HepG2 (cell line): ENCODE measurements around the gene R3HDM4. TPM values are rescaled to one million over a fixed set of nuclear protein-coding genes. Genes with fewer than 3 reads are reported as not detected.

ENCODE experiments used
- CAMTA2 ChIP-seq: sonication (generic); formaldehyde crosslinking; IDR thresholded peaks from 2 replicates; pipeline ENCODE4 v1.4.0; 2020; ENCODE audit warnings: mild to moderate bottlenecking, missing genetic modification reagents, borderline replicate concordance
- DR1 ChIP-seq: sonication (generic); formaldehyde crosslinking; IDR thresholded peaks from 2 replicates; pipeline ENCODE4 v1.8.0; 2021; ENCODE audit warnings: mild to moderate bottlenecking, missing genetic modification reagents, inconsistent platforms
- HNRNPK ChIP-seq: fragments of 200-400 bp; formaldehyde crosslinking; IDR thresholded peaks from 2 replicates; pipeline ENCODE4 v1.6.1; 2018; ENCODE audit warnings: low read length, low read depth, moderate library complexity, mild to moderate bottlenecking; ENCODE audit not compliant: poor library complexity, severe bottlenecking
- KDM5B ChIP-seq: sonication (generic); formaldehyde crosslinking; IDR thresholded peaks from 2 replicates; pipeline ENCODE4 v1.4.0; 2020; ENCODE audit warnings: missing genetic modification reagents, mild to moderate bottlenecking, borderline replicate concordance
- MEIS1 ChIP-seq: sonication (generic); formaldehyde crosslinking; IDR thresholded peaks from 2 replicates; pipeline ENCODE4 v1.9.0; 2021; ENCODE audit warnings: mild to moderate bottlenecking, missing genetic modification reagents, moderate library complexity, borderline replicate concordance
- SCMH1 ChIP-seq: sonication (generic); formaldehyde crosslinking; IDR thresholded peaks from 2 replicates; pipeline ENCODE4 v1.9.0; 2021; ENCODE audit warnings: missing genetic modification reagents, mild to moderate bottlenecking, borderline replicate concordance
- SMYD3 ChIP-seq: sonication (generic); formaldehyde crosslinking; IDR thresholded peaks from 2 replicates; pipeline ENCODE4 v1.8.1; 2023; ENCODE audit warnings: mild to moderate bottlenecking, missing genetic modification reagents
- SSRP1 ChIP-seq: IDR thresholded peaks from 2 replicates; pipeline ENCODE4 v1.6.1; 2016; ENCODE audit warnings: control low read depth
- TRAFD1 ChIP-seq: sonication (generic); formaldehyde crosslinking; IDR thresholded peaks from 2 replicates; pipeline ENCODE4 v1.5.1; 2020; ENCODE audit warnings: missing genetic modification reagents, mild to moderate bottlenecking, borderline replicate concordance
- ZNF121 ChIP-seq: sonication (generic); formaldehyde crosslinking; IDR thresholded peaks from 2 replicates; pipeline ENCODE4 v1.5.0; 2020; ENCODE audit warnings: mild to moderate bottlenecking, missing genetic modification reagents
- ZNF792 ChIP-seq: IDR thresholded peaks from 2 replicates; pipeline ENCODE4 v1.6.1; 2016
- ZNF83 ChIP-seq: sonication (generic); formaldehyde crosslinking; IDR thresholded peaks from 2 replicates; pipeline ENCODE4 v1.4.0; 2020; ENCODE audit warnings: missing genetic modification reagents, mild to moderate bottlenecking, borderline replicate concordance
- polyA plus RNA-seq, 8 experiments: library from polyadenylated mRNA; depleted of rRNA in 3 of 8; stranded (reverse) in 7 of 8; unstranded in 1 of 8; fragments of >200 nt; fragmentation: Illumina TruSeq in 4 of 8; extraction: Trizol in 4 of 8; gene quantifications; 2 replicates each; pipeline versions ENCODE4 v1.2.1 to v1.2.3, GENCODE V29; 2011 to 2016; ENCODE audit warnings: low read depth in 4 of 8, missing spikeins in 1 of 8, mixed read lengths in 1 of 8; ENCODE audit not compliant: insufficient read depth in 1 of 8
- total RNA-seq, 5 experiments: library from RNA; depleted of rRNA; stranded (reverse); fragments of >200 nt; fragmentation: Illumina TruSeq; extraction: Trizol; gene quantifications; 2 replicates each; pipeline ENCODE4 v1.2.3, GENCODE V29; 2016; ENCODE audit warnings: low read depth in 1 of 5
- TF ChIP-seq, protein P1 (sequence below): sonication (generic); formaldehyde crosslinking; IDR thresholded peaks from one replicate; pipeline ENCODE4 v1.5.1; 2020; ENCODE audit warnings: mild to moderate bottlenecking, missing genetic modification reagents; ENCODE audit errors: not compliant biosample characterization
- TF ChIP-seq, protein P2 (sequence below): sonication (generic); formaldehyde crosslinking; IDR thresholded peaks from 2 replicates; pipeline ENCODE4 v1.4.0; 2020; ENCODE audit warnings: missing genetic modification reagents, borderline replicate concordance

R3HDM4 gene
- total and polyA plus RNA-seq, 2 of the 13 experiments (the other 11 are each of a cell fraction or from before 2014, with no cell fraction given): 26.2 to 26.9 TPM

DNA sequence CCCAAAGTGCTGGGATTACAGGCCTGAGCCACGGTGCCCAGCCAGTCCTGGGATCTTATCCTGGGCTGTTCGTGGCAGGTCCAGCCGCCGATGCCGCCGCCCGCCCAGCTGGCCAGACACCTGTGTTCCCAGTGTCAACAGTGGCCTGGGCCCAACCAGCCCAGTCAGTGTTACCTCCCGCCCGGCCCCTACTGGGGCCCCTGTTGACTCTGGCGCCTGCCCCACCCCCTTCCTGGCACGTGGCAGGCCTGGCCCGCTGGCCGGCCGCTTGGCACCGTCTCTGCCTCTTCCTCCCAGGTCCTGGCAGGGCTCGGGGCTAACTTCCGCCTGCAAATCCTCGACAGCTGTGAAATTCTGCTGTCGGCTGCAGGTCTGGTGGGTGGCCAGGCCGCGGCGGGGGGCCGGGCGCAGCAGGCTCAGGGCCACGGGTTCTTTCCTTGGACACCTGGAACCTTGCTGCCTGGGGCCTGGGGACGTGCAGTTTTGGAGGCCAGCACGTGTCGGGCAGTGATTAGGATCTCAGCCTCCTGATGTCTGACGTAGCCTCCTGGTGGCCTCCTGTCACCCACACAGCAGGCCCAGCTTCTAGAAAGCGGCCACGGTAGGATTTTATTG lies 22.0 kb upstream of the R3HDM4 start (continued):
- TF ChIP-seq TRAFD1 (CRISPR knock-in tag) (no peak; the same call in 1 of the 2 replicates), SMYD3 (CRISPR knock-in tag) (peak; percentile 91; the same call in 1 of the 2 replicates), MEIS1 (CRISPR knock-in tag) (peak; percentile 74), KDM5B (CRISPR knock-in tag) (peak; percentile 88; the same call in 1 of the 2 replicates), ZNF792 (peak; percentile 80; the same call in 1 of the 2 replicates), ZNF121 (peak; percentile 84), CAMTA2 (CRISPR knock-in tag) (no peak), SSRP1 (peak; percentile 90), HNRNPK (peak; percentile 93), DR1 (CRISPR knock-in tag) (0 out of 2 replicates have a peak, but pooled peaks have one; percentile 33), ZNF83 (CRISPR knock-in tag) (peak; percentile 25; the same call in 1 of the 2 replicates), SCMH1 (CRISPR knock-in tag) (no peak)
- TF ChIP-seq, protein P1, sequence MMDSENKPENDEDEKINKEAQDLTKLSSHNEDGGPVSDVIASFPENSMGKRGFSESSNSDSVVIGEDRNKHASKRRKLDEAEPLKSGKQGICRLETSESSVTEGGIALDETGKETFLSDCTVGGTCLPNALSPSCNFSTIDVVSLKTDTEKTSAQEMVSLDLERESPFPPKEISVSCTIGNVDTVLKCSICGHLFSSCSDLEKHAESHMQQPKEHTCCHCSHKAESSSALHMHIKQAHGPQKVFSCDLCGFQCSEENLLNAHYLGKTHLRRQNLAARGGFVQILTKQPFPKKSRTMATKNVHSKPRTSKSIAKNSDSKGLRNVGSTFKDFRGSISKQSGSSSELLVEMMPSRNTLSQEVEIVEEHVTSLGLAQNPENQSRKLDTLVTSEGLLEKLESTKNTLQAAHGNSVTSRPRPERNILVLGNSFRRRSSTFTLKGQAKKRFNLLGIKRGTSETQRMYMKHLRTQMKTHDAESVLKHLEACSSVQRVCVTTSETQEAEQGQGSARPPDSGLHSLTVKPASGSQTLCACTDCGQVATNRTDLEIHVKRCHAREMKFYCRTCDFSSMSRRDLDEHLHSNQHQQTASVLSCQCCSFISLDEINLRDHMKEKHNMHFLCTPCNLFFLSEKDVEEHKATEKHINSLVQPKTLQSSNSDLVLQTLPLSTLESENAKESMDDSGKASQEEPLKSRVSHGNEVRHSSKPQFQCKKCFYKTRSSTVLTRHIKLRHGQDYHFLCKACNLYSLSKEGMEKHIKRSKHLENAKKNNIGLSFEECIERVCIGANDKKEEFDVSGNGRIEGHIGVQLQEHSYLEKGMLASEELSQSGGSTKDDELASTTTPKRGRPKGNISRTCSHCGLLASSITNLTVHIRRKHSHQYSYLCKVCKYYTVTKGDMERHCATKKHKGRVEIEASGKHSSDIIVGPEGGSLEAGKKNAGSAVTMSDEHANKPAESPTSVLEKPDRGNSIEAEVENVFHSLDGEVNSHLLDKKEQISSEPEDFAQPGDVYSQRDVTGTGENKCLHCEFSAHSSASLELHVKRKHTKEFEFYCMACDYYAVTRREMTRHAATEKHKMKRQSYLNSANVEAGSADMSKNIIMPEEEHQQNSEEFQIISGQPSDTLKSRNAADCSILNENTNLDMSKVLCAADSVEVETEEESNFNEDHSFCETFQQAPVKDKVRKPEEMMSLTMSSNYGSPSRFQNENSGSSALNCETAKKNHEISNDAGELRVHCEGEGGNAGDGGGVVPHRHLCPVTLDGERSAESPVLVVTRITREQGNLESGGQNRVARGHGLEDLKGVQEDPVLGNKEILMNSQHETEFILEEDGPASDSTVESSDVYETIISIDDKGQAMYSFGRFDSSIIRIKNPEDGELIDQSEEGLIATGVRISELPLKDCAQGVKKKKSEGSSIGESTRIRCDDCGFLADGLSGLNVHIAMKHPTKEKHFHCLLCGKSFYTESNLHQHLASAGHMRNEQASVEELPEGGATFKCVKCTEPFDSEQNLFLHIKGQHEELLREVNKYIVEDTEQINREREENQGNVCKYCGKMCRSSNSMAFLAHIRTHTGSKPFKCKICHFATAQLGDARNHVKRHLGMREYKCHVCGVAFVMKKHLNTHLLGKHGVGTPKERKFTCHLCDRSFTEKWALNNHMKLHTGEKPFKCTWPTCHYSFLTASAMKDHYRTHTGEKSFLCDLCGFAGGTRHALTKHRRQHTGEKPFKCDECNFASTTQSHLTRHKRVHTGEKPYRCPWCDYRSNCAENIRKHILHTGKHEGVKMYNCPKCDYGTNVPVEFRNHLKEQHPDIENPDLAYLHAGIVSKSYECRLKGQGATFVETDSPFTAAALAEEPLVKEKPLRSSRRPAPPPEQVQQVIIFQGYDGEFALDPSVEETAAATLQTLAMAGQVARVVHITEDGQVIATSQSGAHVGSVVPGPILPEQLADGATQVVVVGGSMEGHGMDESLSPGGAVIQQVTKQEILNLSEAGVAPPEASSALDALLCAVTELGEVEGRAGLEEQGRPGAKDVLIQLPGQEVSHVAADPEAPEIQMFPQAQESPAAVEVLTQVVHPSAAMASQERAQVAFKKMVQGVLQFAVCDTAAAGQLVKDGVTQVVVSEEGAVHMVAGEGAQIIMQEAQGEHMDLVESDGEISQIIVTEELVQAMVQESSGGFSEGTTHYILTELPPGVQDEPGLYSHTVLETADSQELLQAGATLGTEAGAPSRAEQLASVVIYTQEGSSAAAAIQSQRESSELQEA: peak; percentile 37
- TF ChIP-seq, protein P2, sequence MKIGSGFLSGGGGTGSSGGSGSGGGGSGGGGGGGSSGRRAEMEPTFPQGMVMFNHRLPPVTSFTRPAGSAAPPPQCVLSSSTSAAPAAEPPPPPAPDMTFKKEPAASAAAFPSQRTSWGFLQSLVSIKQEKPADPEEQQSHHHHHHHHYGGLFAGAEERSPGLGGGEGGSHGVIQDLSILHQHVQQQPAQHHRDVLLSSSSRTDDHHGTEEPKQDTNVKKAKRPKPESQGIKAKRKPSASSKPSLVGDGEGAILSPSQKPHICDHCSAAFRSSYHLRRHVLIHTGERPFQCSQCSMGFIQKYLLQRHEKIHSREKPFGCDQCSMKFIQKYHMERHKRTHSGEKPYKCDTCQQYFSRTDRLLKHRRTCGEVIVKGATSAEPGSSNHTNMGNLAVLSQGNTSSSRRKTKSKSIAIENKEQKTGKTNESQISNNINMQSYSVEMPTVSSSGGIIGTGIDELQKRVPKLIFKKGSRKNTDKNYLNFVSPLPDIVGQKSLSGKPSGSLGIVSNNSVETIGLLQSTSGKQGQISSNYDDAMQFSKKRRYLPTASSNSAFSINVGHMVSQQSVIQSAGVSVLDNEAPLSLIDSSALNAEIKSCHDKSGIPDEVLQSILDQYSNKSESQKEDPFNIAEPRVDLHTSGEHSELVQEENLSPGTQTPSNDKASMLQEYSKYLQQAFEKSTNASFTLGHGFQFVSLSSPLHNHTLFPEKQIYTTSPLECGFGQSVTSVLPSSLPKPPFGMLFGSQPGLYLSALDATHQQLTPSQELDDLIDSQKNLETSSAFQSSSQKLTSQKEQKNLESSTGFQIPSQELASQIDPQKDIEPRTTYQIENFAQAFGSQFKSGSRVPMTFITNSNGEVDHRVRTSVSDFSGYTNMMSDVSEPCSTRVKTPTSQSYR (CRISPR knock-in tag): peak; percentile 96
